ENCODE data around the gene AMH. TPM values are rescaled to one million over a fixed set of nuclear protein-coding genes. Genes with fewer than 3 reads are reported as not detected.

Gene AMH
- total RNA-seq, 1 experiment from 2014 or later: 21.9 TPM

GRCh38 chr19:2288338-2288817, 39.3 kb downstream of the AMH start:
- no peaks in the 10 kb centered on the region for H3K27me3 ChIP-seq (ENCODE audit: control insufficient read depth, insufficient read depth, low read length)
- intact Hi-C loops (cut with micrococcal nuclease; ENCODE audit: unreplicated experiment): no loop called here
- CTCF ChIA-PET: no interaction called here
- in situ Hi-C loops (cut with HindIII; ENCODE audit: low pct_unique_long_range_greater_than_20kb, low sequenced_read_pairs): no loop called here
- H3K36me3 ChIP-seq (ENCODE audit: control insufficient read depth, insufficient read depth, low read length): no peaks in the 10 kb centered on the region
- TF ChIP-seq SIN3A (IDR thresholded peaks at IDR 0.05; ENCODE audit: borderline replicate concordance, insufficient read depth, low read depth, low read length) (no peak), CTCF (IDR thresholded peaks at IDR 0.05) (no peak), TCF7L2 (IDR thresholded peaks at IDR 0.05; ENCODE audit: low read depth, low read length) (no peak), POLR2AphosphoS5 (IDR thresholded peaks at IDR 0.05; ENCODE audit: low read depth, low read length) (no peak)
- TF ChIP-seq, protein P1, sequence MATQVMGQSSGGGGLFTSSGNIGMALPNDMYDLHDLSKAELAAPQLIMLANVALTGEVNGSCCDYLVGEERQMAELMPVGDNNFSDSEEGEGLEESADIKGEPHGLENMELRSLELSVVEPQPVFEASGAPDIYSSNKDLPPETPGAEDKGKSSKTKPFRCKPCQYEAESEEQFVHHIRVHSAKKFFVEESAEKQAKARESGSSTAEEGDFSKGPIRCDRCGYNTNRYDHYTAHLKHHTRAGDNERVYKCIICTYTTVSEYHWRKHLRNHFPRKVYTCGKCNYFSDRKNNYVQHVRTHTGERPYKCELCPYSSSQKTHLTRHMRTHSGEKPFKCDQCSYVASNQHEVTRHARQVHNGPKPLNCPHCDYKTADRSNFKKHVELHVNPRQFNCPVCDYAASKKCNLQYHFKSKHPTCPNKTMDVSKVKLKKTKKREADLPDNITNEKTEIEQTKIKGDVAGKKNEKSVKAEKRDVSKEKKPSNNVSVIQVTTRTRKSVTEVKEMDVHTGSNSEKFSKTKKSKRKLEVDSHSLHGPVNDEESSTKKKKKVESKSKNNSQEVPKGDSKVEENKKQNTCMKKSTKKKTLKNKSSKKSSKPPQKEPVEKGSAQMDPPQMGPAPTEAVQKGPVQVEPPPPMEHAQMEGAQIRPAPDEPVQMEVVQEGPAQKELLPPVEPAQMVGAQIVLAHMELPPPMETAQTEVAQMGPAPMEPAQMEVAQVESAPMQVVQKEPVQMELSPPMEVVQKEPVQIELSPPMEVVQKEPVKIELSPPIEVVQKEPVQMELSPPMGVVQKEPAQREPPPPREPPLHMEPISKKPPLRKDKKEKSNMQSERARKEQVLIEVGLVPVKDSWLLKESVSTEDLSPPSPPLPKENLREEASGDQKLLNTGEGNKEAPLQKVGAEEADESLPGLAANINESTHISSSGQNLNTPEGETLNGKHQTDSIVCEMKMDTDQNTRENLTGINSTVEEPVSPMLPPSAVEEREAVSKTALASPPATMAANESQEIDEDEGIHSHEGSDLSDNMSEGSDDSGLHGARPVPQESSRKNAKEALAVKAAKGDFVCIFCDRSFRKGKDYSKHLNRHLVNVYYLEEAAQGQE (IDR thresholded peaks at IDR 0.05; ENCODE audit: insufficient read depth in 1 of 2, low read depth in 2 of 2, low read length in 1 of 2): no peak
- H3K9me3 ChIP-seq (ENCODE audit: control insufficient read depth, insufficient read depth, low read depth, low read length): no peaks in the 10 kb centered on the region
- ATAC-seq: no peak
- no peak for DNase-seq (ENCODE audit: low read depth, low spot score)
- BruUV-seq (replicated peaks): no TSS peak
- POLR2A ChIA-PET: no interaction called here
- H3K4me3 ChIP-seq (ENCODE audit: low read depth in 2 of 2, low read length in 2 of 2): no peak overlapping the region
- H3K4me1 ChIP-seq (ENCODE audit: control insufficient read depth, insufficient read depth, low read length): no peaks in the 10 kb centered on the region
- H3K27ac ChIP-seq (ENCODE audit: low read length): no peak overlapping the region

- TF ChIP-seq, protein P1 (IDR thresholded peaks at IDR 0.05; ENCODE audit: insufficient read depth in 1 of 2, low read depth in 2 of 2, low read length in 1 of 2): no peak
- no peak for TF ChIP-seq SIN3A (IDR thresholded peaks at IDR 0.05; ENCODE audit: borderline replicate concordance, insufficient read depth, low read depth, low read length)
- TF ChIP-seq TCF7L2 (IDR thresholded peaks at IDR 0.05; ENCODE audit: low read depth, low read length): no peak
- TF ChIP-seq CTCF (IDR thresholded peaks at IDR 0.05): no peak
- no peak for TF ChIP-seq POLR2AphosphoS5 (IDR thresholded peaks at IDR 0.05; ENCODE audit: low read depth, low read length)
- DNase-seq (ENCODE audit: low read depth, low spot score): no peak
- intact Hi-C loops (cut with micrococcal nuclease; ENCODE audit: unreplicated experiment) (no loop called here), in situ Hi-C loops (cut with HindIII; ENCODE audit: low pct_unique_long_range_greater_than_20kb, low sequenced_read_pairs) (no loop called here)
- ChIA-PET CTCF (no interaction called here), POLR2A (no interaction called here)
- H3K36me3 ChIP-seq (ENCODE audit: control insufficient read depth, insufficient read depth, low read length): no peaks in the 10 kb centered on the region
- H3K27ac ChIP-seq (ENCODE audit: low read length): no peak overlapping the region
- no peaks in the 10 kb centered on the region for H3K4me1 ChIP-seq (ENCODE audit: control insufficient read depth, insufficient read depth, low read length)
- H3K9me3 ChIP-seq (ENCODE audit: control insufficient read depth, insufficient read depth, low read depth, low read length): no peaks in the 10 kb centered on the region
- no peak for ATAC-seq
- H3K27me3 ChIP-seq (ENCODE audit: control insufficient read depth, insufficient read depth, low read length): no peaks in the 10 kb centered on the region
- BruUV-seq (replicated peaks): no TSS peak
- H3K4me3 ChIP-seq (ENCODE audit: low read depth in 2 of 2, low read length in 2 of 2): no peak overlapping the region
Observed at GRCh38 chr19:2288818-2289713, 39.9 kb downstream of the AMH start.
